PC-3 (cell line): Measurements from ENCODE around the gene UVSSA.

Source experiments
- CTCF ChIP-seq: fragments of 300-600 bp; sonication (generic); conservative IDR thresholded peaks from 2 replicates; pipeline ENCODE4 v1.5.1; 2017; ENCODE audit warnings: antibody characterized with exemption, low read depth, mild to moderate bottlenecking, low read length
- EZH2 ChIP-seq: fragments of 300-600 bp; sonication (generic); IDR thresholded peaks from one replicate; pipeline ENCODE4 v1.6.1; 2017; ENCODE audit warnings: antibody characterized with exemption, mild to moderate bottlenecking, low read length; ENCODE audit not compliant: unreplicated experiment

- TF ChIP-seq CTCF (no peak), EZH2 (no peak)
Measured at GRCh38 chr4:1331591-1332353, 15.2 kb upstream of the UVSSA start.
